RWPE2 (cell line): Measurements from ENCODE around the gene PLCL1.

ENCODE experiments used
- ATAC-seq: fragments of 200-7000 bp; cut with Tn5 transposase; 3 replicates; pipeline ENCODE4 v1.9.1; 2021; ENCODE audit warnings: low read depth
- DNase-seq: peaks from one replicate; pipeline ENCODE4 v3.0.0-alpha.2; 2020; ENCODE audit warnings: low spot score
- H3K27ac ChIP-seq: fragments of 450-650 bp; 2 replicates; pipeline ENCODE4 v1.5.1; 2017; ENCODE audit warnings: mild to moderate bottlenecking; ENCODE audit not compliant: poor library complexity, severe bottlenecking
- H3K27me3 ChIP-seq: fragments of 250-450 bp; sonication (Bioruptor Pico); 2 replicates; pipeline ENCODE4 v1.5.1; 2021; ENCODE audit warnings: mild to moderate bottlenecking, moderate library complexity; ENCODE audit not compliant: insufficient read depth, poor library complexity, severe bottlenecking
- H3K36me3 ChIP-seq: fragments of 250-450 bp; sonication (Bioruptor Pico); 2 replicates; pipeline ENCODE4 v1.5.1; 2020; ENCODE audit warnings: low read depth, mild to moderate bottlenecking, moderate library complexity
- H3K4me1 ChIP-seq: fragments of 250-450 bp; sonication (Bioruptor Pico); 2 replicates; pipeline ENCODE4 v1.5.1; 2021; ENCODE audit warnings: mild to moderate bottlenecking, moderate library complexity; ENCODE audit not compliant: insufficient read depth, poor library complexity, severe bottlenecking
- H3K4me3 ChIP-seq: fragments of 250-450 bp; sonication (Bioruptor Pico); 2 replicates; pipeline ENCODE4 v1.5.1; 2021; ENCODE audit warnings: mild to moderate bottlenecking, moderate library complexity; ENCODE audit not compliant: severe bottlenecking
- H3K9me3 ChIP-seq: fragments of 250-450 bp; sonication (Bioruptor Pico); 2 replicates; pipeline ENCODE4 v1.5.1; 2021; ENCODE audit warnings: mild to moderate bottlenecking, moderate library complexity; ENCODE audit not compliant: severe bottlenecking
- TF ChIP-seq, protein P1 (sequence below): fragments of 450-650 bp; IDR thresholded peaks from one replicate; pipeline ENCODE4 v1.5.1; 2017; ENCODE audit warnings: mild to moderate bottlenecking, moderate library complexity; ENCODE audit not compliant: poor library complexity, severe bottlenecking

Gene PLCL1

DNA sequence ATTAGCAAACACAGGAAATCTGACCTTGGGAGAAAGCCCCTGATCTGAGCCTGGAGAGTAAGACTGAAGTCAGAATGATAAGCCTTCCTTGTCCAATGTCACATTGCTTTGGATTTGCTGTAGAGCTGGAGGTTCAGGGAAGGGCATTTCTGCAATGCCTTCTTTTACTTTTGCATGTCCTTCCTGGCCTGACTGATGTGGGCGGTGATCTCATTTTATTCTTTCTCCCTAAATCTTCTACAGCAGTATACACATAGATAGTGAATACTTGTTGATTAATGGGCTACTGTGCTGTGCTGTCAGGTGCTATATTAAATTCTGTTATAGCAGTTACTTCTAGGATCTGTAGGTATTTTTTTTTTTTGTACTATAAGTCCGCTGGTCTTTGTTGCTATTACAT is 62.6 kb downstream of the PLCL1 start:
- Histone ChIP-seq H3K27me3 (no peaks in the 10 kb centered on the region), H3K36me3 (no peaks in the 10 kb centered on the region), H3K4me3 (no peak overlapping the region), H3K27ac (no peak overlapping the region), H3K9me3 (no peaks in the 10 kb centered on the region), H3K4me1 (no peaks in the 10 kb centered on the region)
- ATAC-seq: no peak
- no peak for DNase-seq
- TF ChIP-seq, protein P1, sequence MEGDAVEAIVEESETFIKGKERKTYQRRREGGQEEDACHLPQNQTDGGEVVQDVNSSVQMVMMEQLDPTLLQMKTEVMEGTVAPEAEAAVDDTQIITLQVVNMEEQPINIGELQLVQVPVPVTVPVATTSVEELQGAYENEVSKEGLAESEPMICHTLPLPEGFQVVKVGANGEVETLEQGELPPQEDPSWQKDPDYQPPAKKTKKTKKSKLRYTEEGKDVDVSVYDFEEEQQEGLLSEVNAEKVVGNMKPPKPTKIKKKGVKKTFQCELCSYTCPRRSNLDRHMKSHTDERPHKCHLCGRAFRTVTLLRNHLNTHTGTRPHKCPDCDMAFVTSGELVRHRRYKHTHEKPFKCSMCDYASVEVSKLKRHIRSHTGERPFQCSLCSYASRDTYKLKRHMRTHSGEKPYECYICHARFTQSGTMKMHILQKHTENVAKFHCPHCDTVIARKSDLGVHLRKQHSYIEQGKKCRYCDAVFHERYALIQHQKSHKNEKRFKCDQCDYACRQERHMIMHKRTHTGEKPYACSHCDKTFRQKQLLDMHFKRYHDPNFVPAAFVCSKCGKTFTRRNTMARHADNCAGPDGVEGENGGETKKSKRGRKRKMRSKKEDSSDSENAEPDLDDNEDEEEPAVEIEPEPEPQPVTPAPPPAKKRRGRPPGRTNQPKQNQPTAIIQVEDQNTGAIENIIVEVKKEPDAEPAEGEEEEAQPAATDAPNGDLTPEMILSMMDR: no peak

DNA sequence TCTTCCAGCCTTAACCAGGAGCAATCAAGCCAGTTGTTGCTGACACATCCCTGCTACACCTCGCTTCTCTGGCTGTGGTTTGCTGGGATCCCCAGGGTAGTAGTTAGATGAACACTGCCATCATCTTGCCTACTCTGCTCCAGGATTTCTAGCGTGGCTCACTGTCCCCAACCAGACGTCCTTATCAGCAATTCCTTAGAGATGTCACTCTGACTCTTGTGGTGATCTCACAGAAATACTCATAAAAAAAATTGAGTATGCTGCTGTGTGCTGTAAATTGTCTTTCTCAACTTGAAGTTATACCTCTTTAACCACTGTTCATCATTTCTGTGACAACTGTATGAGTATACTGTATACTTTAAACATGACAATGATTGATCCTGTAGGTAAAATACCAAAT is 63.2 kb downstream of the PLCL1 start:
- ATAC-seq (no peak), DNase-seq (no peak)
- Histone ChIP-seq H3K9me3 (no peaks in the 10 kb centered on the region), H3K27ac (no peak overlapping the region), H3K36me3 (no peaks in the 10 kb centered on the region), H3K4me3 (no peak overlapping the region), H3K27me3 (no peaks in the 10 kb centered on the region), H3K4me1 (no peaks in the 10 kb centered on the region)
- TF ChIP-seq, protein P1: no peak

DNA sequence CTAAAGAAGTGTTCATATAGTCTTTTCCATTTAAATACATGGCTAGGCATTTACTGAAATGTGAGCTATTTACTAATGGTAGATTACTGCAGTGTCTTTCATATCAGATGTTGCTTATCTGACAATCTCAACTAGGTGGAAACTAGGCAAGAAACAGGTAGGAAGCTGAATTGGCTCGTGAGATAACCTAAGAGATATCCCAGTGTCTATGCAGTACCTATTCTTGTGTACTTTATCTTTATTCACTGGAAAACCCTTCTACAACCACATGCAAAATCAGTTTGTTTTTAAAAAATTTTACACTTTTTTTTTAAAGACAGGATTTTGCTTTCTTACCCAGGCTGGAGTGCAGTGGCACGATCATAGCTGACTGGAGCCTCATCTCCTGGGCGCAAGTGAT is 63.8 kb downstream of the PLCL1 start:
- H3K4me3 ChIP-seq: no peak overlapping the region
- no peak overlapping the region for H3K27ac ChIP-seq
- TF ChIP-seq, protein P1: no peak
- no peaks in the 10 kb centered on the region for H3K36me3 ChIP-seq
- H3K27me3 ChIP-seq: no peaks in the 10 kb centered on the region
- no peaks in the 10 kb centered on the region for H3K9me3 ChIP-seq
- H3K4me1 ChIP-seq: no peaks in the 10 kb centered on the region
- ATAC-seq (no peak), DNase-seq (no peak)

DNA sequence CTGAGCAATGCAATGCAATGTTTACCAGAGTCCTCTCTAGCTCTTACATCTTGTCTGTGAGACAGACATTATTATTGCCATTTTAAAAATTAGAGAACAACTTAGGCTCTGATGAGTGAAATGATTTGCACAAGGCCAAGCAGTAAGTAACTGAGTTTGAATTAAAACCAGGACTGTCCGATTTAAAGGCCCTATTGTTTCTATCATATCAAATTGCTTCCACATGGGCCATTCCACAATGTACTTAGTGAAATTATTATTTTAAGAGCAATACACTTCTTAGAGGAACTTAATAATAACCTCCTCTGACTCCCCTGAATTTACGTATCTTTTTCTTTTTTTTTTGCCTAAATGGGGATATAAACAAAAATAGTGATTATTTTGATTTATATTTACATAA is 64.6 kb downstream of the PLCL1 start:
- Histone ChIP-seq H3K4me1 (no peaks in the 10 kb centered on the region), H3K27ac (no peak overlapping the region), H3K27me3 (no peaks in the 10 kb centered on the region), H3K36me3 (no peaks in the 10 kb centered on the region), H3K4me3 (no peak overlapping the region), H3K9me3 (no peaks in the 10 kb centered on the region)
- TF ChIP-seq, protein P1: no peak
- ATAC-seq: no peak
- DNase-seq: no peak

- H3K36me3 ChIP-seq: no peaks in the 10 kb centered on the region
- ATAC-seq (no peak), DNase-seq (no peak)
- no peaks in the 10 kb centered on the region for H3K27me3 ChIP-seq
- no peaks in the 10 kb centered on the region for H3K9me3 ChIP-seq
- no peak overlapping the region for H3K27ac ChIP-seq
- no peak overlapping the region for H3K4me3 ChIP-seq
- TF ChIP-seq, protein P1: no peak
- no peaks in the 10 kb centered on the region for H3K4me1 ChIP-seq
Measured at GRCh38 chr2:197869501-197870111, 65.2 kb downstream of the PLCL1 start.
